HepG2 (cell line): ENCODE measurements around the gene SLC5A6. TPM values are rescaled to one million over a fixed set of nuclear protein-coding genes. Genes with fewer than 3 reads are reported as not detected.

Experiments used
- DNMT3B ChIP-seq: conservative IDR thresholded peaks from 2 replicates; pipeline ENCODE4 v1.6.1; 2016; ENCODE audit warnings: missing biosample characterization, control low read depth
- ELF1 ChIP-seq: sonication (generic); formaldehyde crosslinking; IDR thresholded peaks from 2 replicates; pipeline ENCODE4 v1.4.0; 2020; ENCODE audit warnings: missing genetic modification reagents
- HNRNPL ChIP-seq: fragments of 200-400 bp; formaldehyde crosslinking; IDR thresholded peaks from 2 replicates; pipeline ENCODE4 v1.6.1; 2017; ENCODE audit warnings: mild to moderate bottlenecking, low read depth, low read length
- JUND ChIP-seq: sonication (generic); formaldehyde crosslinking; IDR thresholded peaks from 2 replicates; pipeline ENCODE4 v1.8.0; 2022; ENCODE audit warnings: mild to moderate bottlenecking, missing genetic modification reagents
- SP4 ChIP-seq: sonication (generic); formaldehyde crosslinking; IDR thresholded peaks from 2 replicates; pipeline ENCODE4 v1.8.1; 2023; ENCODE audit warnings: mild to moderate bottlenecking, missing genetic modification reagents
- SUZ12 ChIP-seq: fragments of 150-350 bp; IDR thresholded peaks from 2 replicates; pipeline ENCODE4 v1.6.1; 2014; ENCODE audit warnings: low read depth, low read length
- ZKSCAN5 ChIP-seq: sonication (generic); formaldehyde crosslinking; IDR thresholded peaks from 2 replicates; pipeline ENCODE4 v1.5.1; 2020; ENCODE audit warnings: mild to moderate bottlenecking, missing genetic modification reagents
- ZMYM3 ChIP-seq: sonication (generic); formaldehyde crosslinking; IDR thresholded peaks from 2 replicates; pipeline ENCODE4 v1.5.1; 2020; ENCODE audit warnings: mild to moderate bottlenecking, missing genetic modification reagents
- ZNF251 ChIP-seq: sonication (generic); formaldehyde crosslinking; IDR thresholded peaks from 2 replicates; pipeline ENCODE4 v1.9.0; 2021; ENCODE audit warnings: mild to moderate bottlenecking, missing genetic modification reagents
- ZNF816 ChIP-seq: sonication (generic); formaldehyde crosslinking; IDR thresholded peaks from 2 replicates; pipeline ENCODE4 v1.8.0; 2022; ENCODE audit warnings: missing genetic modification reagents, mild to moderate bottlenecking, borderline replicate concordance
- ZNF850 ChIP-seq: sonication (generic); formaldehyde crosslinking; conservative IDR thresholded peaks from 2 replicates; pipeline ENCODE4 v1.9.0; 2021; ENCODE audit warnings: mild to moderate bottlenecking, missing genetic modification reagents
- polyA plus RNA-seq, 8 experiments: library from polyadenylated mRNA; depleted of rRNA in 3 of 8; stranded (reverse) in 7 of 8; unstranded in 1 of 8; fragments of >200 nt; fragmentation: Illumina TruSeq in 4 of 8; extraction: Trizol in 4 of 8; gene quantifications; 2 replicates each; pipeline versions ENCODE4 v1.2.1 to v1.2.3, GENCODE V29; 2011 to 2016; ENCODE audit warnings: low read depth in 4 of 8, missing spikeins in 1 of 8, mixed read lengths in 1 of 8; ENCODE audit not compliant: insufficient read depth in 1 of 8
- total RNA-seq, 5 experiments: library from RNA; depleted of rRNA; stranded (reverse); fragments of >200 nt; fragmentation: Illumina TruSeq; extraction: Trizol; gene quantifications; 2 replicates each; pipeline ENCODE4 v1.2.3, GENCODE V29; 2016; ENCODE audit warnings: low read depth in 1 of 5
- TF ChIP-seq, protein P1 (sequence below): sonication (generic); formaldehyde crosslinking; IDR thresholded peaks from 2 replicates; pipeline ENCODE4 v1.4.0; 2020; ENCODE audit warnings: missing genetic modification reagents
- TF ChIP-seq, protein P2 (sequence below): sonication (generic); formaldehyde crosslinking; IDR thresholded peaks from 2 replicates; pipeline ENCODE4 v1.5.0; 2020; ENCODE audit warnings: mild to moderate bottlenecking, missing genetic modification reagents, borderline replicate concordance
- TF ChIP-seq, protein P3 (sequence below): sonication (generic); formaldehyde crosslinking; IDR thresholded peaks from 2 replicates; pipeline ENCODE4 v1.4.0; 2020; ENCODE audit warnings: missing genetic modification reagents
- TF ChIP-seq, protein P4 (sequence below), 2 experiments: sonication (generic) in 1 of 2; formaldehyde crosslinking in 1 of 2; IDR thresholded peaks; 2 replicates each; pipeline versions ENCODE4 v1.4.0 to v1.6.1; 2016 to 2020; ENCODE audit warnings: borderline replicate concordance in 1 of 2, low read depth in 1 of 2, mild to moderate bottlenecking in 1 of 2, missing genetic modification reagents in 1 of 2

Gene SLC5A6
- total and polyA plus RNA-seq, 2 of the 13 experiments (the other 11 are each of a cell fraction or from before 2014, with no cell fraction given), result 135 to 417 TPM

DNA sequence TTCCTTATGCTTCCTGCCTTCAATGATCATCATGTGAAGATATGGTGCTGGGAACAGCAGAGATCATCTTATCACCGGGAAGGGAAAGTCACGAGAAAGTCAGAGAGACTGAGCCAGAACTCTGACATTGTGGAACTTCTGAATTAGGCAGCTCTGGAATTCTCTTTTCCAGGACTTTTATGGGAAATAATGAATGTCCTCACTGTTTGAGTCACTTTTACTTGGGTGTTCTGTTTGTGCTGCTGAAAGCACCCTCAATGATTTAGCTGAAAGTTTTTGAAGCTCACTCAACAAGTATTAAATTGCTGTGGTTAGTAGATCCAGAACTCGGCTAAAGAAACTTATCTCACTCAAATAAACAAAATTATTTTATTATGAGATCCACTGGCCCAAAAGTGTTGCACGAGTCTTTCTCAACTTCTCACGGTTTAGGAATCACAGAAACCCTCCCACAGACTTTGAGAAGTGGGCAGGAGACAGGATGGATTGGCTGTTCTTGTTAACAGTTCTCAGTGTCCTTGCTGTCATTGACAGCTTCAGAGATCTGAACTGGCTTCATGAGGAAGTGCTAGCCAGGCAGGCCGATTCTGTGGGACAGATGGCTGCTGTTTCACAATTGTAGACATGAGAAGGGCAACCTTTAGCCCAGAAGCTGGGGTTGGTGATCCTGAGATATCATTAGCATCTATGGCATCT, 26.6 kb downstream of the SLC5A6 start (continued):
- TF ChIP-seq, protein P1, sequence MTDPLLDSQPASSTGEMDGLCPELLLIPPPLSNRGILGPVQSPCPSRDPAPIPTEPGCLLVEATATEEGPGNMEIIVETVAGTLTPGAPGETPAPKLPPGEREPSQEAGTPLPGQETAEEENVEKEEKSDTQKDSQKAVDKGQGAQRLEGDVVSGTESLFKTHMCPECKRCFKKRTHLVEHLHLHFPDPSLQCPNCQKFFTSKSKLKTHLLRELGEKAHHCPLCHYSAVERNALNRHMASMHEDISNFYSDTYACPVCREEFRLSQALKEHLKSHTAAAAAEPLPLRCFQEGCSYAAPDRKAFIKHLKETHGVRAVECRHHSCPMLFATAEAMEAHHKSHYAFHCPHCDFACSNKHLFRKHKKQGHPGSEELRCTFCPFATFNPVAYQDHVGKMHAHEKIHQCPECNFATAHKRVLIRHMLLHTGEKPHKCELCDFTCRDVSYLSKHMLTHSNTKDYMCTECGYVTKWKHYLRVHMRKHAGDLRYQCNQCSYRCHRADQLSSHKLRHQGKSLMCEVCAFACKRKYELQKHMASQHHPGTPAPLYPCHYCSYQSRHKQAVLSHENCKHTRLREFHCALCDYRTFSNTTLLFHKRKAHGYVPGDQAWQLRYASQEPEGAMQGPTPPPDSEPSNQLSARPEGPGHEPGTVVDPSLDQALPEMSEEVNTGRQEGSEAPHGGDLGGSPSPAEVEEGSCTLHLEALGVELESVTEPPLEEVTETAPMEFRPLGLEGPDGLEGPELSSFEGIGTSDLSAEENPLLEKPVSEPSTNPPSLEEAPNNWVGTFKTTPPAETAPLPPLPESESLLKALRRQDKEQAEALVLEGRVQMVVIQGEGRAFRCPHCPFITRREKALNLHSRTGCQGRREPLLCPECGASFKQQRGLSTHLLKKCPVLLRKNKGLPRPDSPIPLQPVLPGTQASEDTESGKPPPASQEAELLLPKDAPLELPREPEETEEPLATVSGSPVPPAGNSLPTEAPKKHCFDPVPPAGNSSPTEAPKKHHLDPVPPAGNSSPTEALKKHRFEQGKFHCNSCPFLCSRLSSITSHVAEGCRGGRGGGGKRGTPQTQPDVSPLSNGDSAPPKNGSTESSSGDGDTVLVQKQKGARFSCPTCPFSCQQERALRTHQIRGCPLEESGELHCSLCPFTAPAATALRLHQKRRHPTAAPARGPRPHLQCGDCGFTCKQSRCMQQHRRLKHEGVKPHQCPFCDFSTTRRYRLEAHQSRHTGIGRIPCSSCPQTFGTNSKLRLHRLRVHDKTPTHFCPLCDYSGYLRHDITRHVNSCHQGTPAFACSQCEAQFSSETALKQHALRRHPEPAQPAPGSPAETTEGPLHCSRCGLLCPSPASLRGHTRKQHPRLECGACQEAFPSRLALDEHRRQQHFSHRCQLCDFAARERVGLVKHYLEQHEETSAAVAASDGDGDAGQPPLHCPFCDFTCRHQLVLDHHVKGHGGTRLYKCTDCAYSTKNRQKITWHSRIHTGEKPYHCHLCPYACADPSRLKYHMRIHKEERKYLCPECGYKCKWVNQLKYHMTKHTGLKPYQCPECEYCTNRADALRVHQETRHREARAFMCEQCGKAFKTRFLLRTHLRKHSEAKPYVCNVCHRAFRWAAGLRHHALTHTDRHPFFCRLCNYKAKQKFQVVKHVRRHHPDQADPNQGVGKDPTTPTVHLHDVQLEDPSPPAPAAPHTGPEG (CRISPR knock-in tag), result no peak
- TF ChIP-seq ZMYM3 (CRISPR knock-in tag), result peak; percentile 42; the same call in 1 of the 2 replicates
- TF ChIP-seq, protein P2, sequence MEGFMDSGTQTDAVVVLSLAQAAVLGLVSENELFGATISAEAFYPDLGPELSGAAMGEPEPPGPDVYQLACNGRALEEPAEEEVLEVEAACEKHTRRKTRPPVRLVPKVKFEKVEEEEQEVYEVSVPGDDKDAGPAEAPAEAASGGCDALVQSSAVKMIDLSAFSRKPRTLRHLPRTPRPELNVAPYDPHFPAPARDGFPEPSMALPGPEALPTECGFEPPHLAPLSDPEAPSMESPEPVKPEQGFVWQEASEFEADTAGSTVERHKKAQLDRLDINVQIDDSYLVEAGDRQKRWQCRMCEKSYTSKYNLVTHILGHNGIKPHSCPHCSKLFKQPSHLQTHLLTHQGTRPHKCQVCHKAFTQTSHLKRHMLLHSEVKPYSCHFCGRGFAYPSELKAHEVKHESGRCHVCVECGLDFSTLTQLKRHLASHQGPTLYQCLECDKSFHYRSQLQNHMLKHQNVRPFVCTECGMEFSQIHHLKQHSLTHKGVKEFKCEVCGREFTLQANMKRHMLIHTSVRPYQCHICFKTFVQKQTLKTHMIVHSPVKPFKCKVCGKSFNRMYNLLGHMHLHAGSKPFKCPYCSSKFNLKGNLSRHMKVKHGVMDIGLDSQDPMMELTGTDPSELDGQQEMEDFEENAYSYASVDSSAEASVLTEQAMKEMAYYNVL (CRISPR knock-in tag), result no peak
- TF ChIP-seq ZNF816 (CRISPR knock-in tag), result no peak
- TF ChIP-seq DNMT3B (CRISPR knock-in tag), result no peak
- no peak for TF ChIP-seq JUND (CRISPR knock-in tag)
- TF ChIP-seq ZNF850, result no peak
- peak; percentile 54; the same call in 1 of the 2 replicates for TF ChIP-seq ZKSCAN5 (CRISPR knock-in tag)
- no peak for TF ChIP-seq ZNF251 (CRISPR knock-in tag)
- no peak for TF ChIP-seq SP4
- TF ChIP-seq HNRNPL, result no peak
- TF ChIP-seq, protein P3, sequence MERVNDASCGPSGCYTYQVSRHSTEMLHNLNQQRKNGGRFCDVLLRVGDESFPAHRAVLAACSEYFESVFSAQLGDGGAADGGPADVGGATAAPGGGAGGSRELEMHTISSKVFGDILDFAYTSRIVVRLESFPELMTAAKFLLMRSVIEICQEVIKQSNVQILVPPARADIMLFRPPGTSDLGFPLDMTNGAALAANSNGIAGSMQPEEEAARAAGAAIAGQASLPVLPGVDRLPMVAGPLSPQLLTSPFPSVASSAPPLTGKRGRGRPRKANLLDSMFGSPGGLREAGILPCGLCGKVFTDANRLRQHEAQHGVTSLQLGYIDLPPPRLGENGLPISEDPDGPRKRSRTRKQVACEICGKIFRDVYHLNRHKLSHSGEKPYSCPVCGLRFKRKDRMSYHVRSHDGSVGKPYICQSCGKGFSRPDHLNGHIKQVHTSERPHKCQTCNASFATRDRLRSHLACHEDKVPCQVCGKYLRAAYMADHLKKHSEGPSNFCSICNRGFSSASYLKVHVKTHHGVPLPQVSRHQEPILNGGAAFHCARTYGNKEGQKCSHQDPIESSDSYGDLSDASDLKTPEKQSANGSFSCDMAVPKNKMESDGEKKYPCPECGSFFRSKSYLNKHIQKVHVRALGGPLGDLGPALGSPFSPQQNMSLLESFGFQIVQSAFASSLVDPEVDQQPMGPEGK (CRISPR knock-in tag), result peak; percentile 47; the same call in 1 of the 2 replicates
- TF ChIP-seq ELF1, result peak; percentile 67
- TF ChIP-seq, protein P4, sequence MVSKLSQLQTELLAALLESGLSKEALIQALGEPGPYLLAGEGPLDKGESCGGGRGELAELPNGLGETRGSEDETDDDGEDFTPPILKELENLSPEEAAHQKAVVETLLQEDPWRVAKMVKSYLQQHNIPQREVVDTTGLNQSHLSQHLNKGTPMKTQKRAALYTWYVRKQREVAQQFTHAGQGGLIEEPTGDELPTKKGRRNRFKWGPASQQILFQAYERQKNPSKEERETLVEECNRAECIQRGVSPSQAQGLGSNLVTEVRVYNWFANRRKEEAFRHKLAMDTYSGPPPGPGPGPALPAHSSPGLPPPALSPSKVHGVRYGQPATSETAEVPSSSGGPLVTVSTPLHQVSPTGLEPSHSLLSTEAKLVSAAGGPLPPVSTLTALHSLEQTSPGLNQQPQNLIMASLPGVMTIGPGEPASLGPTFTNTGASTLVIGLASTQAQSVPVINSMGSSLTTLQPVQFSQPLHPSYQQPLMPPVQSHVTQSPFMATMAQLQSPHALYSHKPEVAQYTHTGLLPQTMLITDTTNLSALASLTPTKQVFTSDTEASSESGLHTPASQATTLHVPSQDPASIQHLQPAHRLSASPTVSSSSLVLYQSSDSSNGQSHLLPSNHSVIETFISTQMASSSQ (IDR thresholded peaks at IDR 0.05; ENCODE audit: low read depth), result no peak
- TF ChIP-seq, protein P4 (CRISPR knock-in tag; IDR thresholded peaks at IDR 0.05; ENCODE audit: borderline replicate concordance), result no peak
- no peak for TF ChIP-seq SUZ12
